A673 (cell line): ENCODE data around the gene SPO11. TPM values are rescaled to one million over a fixed set of nuclear protein-coding genes. Genes with fewer than 3 reads are reported as not detected.
A peak's percentile ranks its signal among the peaks of the same experiment; 100 is the strongest.
"Not testable (repeated sequence)": the region's sequence is repeated elsewhere in the genome, so short reads cannot be mapped to it uniquely, and the experiment has no call there.

Source experiments
- BruUV-seq: library from RNA; stranded (reverse); fragments of 400-500 nt; replicated peaks from 2 replicates; lab custom pipeline; 2021; lab: Mats Ljungman, UMichigan
- CTCF ChIA-PET: fragments of 300-600 bp; sonication (Branson Sonifier 250); formaldehyde crosslinking; loops from one replicate; lab custom pipeline; 2022; ENCODE audit warnings: antibody characterized with exemption; lab: Charles Lee
- POLR2A ChIA-PET: fragments of 300-600 bp; sonication (Branson Sonifier 250); formaldehyde crosslinking; loops from one replicate; lab custom pipeline; 2022; ENCODE audit warnings: antibody characterized with exemption; ENCODE audit not compliant: low non-redundant PET; lab: Charles Lee
- DNase-seq: peaks from one replicate; pipeline ENCODE4 v3.0.0-alpha.2; 2015; ENCODE audit warnings: low spot score
- H3K27ac ChIP-seq: fragments of 200-600 bp; sonication (generic); 2 replicates; pipeline ENCODE4 v1.5.1; 2016; ENCODE audit warnings: mixed run types, low read depth, mild to moderate bottlenecking, mixed read lengths, antibody characterized with exemption, low read length; ENCODE audit not compliant: poor library complexity, severe bottlenecking
- H3K27me3 ChIP-seq: fragments of 200-600 bp; sonication (generic); replicated peaks from 2 replicates; pipeline ENCODE4 v1.6.1; 2017; ENCODE audit warnings: mixed run types, low read depth, mild to moderate bottlenecking, mixed read lengths, antibody characterized with exemption, low read length; ENCODE audit not compliant: insufficient read depth, poor library complexity
- H3K36me3 ChIP-seq: fragments of 200-600 bp; sonication (generic); 2 replicates; pipeline ENCODE4 v1.6.1; 2016; ENCODE audit warnings: mixed run types, mild to moderate bottlenecking, mixed read lengths, antibody characterized with exemption, low read length; ENCODE audit not compliant: insufficient read depth, poor library complexity, severe bottlenecking
- H3K4me1 ChIP-seq: fragments of 200-600 bp; sonication (generic); 2 replicates; pipeline ENCODE4 v1.6.1; 2017; ENCODE audit warnings: mixed run types, mild to moderate bottlenecking, mixed read lengths, antibody characterized with exemption, low read length; ENCODE audit not compliant: insufficient read depth, poor library complexity, severe bottlenecking
- H3K4me3 ChIP-seq: fragments of 200-600 bp; sonication (generic); 2 replicates; pipeline ENCODE4 v1.5.1; 2016; ENCODE audit warnings: low read depth, mixed run types, mild to moderate bottlenecking, mixed read lengths, low read length; ENCODE audit not compliant: poor library complexity, severe bottlenecking
- H3K9me3 ChIP-seq: fragments of 200-600 bp; sonication (generic); 2 replicates; pipeline ENCODE4 v1.6.1; 2016; ENCODE audit warnings: mixed run types, low read depth, mild to moderate bottlenecking, mixed read lengths, antibody characterized with exemption, low read length; ENCODE audit not compliant: poor library complexity, severe bottlenecking
- EZH2 ChIP-seq: fragments of 200-600 bp; sonication (generic); IDR thresholded peaks from 2 replicates; pipeline ENCODE4 v1.6.1; 2017; ENCODE audit warnings: borderline replicate concordance, low read depth, mild to moderate bottlenecking, mixed read lengths, antibody characterized with exemption, low read length; ENCODE audit not compliant: poor library complexity, severe bottlenecking
- intact Hi-C: fragments of 100-400 bp; cut with micrococcal nuclease; formaldehyde crosslinking; loops from one replicate; pipeline ENCODE4 v1.10.0; 2022; ENCODE audit not compliant: unreplicated experiment
- total RNA-seq: library from RNA; stranded (reverse); gene quantifications from 2 replicates; pipeline ENCODE4 v1.2.3, GENCODE V29; 2021
- TF ChIP-seq, protein P1 (sequence below): fragments of 300-800, 200-600 bp; sonication (generic); conservative IDR thresholded peaks from 2 replicates; pipeline ENCODE4 v1.5.1; 2017; ENCODE audit warnings: low read depth, mild to moderate bottlenecking, antibody characterized with exemption, low read length, moderate library complexity, mixed read lengths

SPO11 gene
- total RNA-seq, 1 experiment from 2014 or later = not detected

DNA sequence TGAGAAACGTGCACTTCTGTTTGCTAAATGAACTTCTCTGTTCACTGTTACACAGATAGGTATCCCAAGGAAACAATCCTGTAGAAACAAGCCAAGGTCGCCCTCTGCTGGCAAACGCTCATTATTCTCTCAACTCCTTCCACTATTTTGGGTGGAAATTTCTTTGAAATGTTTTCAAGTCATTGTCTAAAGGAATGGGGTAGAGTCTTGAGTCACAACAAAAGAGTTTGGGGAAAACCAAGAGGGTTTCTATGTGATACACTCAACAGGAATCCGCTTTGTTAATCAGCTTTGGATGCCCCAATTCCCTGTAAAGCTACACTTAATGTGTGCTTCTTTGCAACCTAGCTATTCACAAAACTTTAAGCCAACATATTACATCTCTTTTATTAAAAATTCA is 16.9 kb downstream of the SPO11 start:
- peak; percentile 76 for DNase-seq

DNA sequence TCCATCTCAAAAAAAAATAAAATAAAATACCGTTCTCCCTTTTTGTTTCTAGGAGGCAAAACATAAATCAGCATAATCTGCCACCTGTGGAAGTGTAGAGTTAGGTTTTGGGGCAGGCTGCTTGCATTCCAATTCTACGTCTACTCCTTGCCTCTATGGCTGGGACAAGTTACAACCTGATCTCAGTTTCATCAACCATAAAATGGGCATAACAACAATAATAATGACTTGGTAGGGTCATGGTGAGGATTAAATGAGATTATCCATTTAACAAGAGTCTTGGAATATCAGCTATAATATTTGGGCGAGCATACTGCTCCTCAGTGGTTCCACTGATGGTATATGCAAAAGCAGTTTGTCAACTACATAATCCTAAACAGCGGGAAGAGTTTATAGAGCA is 17.8 kb downstream of the SPO11 start:
- CTCF ChIA-PET = no interaction called here
- no peak for DNase-seq
- no peaks in the 10 kb centered on the region for H3K36me3 ChIP-seq
- H3K9me3 ChIP-seq = no peaks in the 10 kb centered on the region
- no peak overlapping the region for H3K4me3 ChIP-seq
- no peaks in the 10 kb centered on the region for H3K27me3 ChIP-seq
- TF ChIP-seq, protein P1, sequence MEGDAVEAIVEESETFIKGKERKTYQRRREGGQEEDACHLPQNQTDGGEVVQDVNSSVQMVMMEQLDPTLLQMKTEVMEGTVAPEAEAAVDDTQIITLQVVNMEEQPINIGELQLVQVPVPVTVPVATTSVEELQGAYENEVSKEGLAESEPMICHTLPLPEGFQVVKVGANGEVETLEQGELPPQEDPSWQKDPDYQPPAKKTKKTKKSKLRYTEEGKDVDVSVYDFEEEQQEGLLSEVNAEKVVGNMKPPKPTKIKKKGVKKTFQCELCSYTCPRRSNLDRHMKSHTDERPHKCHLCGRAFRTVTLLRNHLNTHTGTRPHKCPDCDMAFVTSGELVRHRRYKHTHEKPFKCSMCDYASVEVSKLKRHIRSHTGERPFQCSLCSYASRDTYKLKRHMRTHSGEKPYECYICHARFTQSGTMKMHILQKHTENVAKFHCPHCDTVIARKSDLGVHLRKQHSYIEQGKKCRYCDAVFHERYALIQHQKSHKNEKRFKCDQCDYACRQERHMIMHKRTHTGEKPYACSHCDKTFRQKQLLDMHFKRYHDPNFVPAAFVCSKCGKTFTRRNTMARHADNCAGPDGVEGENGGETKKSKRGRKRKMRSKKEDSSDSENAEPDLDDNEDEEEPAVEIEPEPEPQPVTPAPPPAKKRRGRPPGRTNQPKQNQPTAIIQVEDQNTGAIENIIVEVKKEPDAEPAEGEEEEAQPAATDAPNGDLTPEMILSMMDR = no peak
- TF ChIP-seq EZH2 = no peak
- no peaks in the 10 kb centered on the region for H3K4me1 ChIP-seq
- intact Hi-C loops = no loop called here
- POLR2A ChIA-PET = no interaction called here
- no peak overlapping the region for H3K27ac ChIP-seq
- no TSS peak for BruUV-seq

More for the DNA sequence above, 16.9 kb downstream of the SPO11 start:
- no TSS peak for BruUV-seq
- no peaks in the 10 kb centered on the region for H3K9me3 ChIP-seq
- TF ChIP-seq, protein P1 = peak; percentile 85
- TF ChIP-seq EZH2 = no peak
- no peak overlapping the region for H3K4me3 ChIP-seq
- ChIA-PET CTCF (interaction anchor here (1.5 kb wide), 1 partner anchor 256 kb away, joined by 10 read pairs; no protein-coding TSS in a partner anchor), POLR2A (no interaction called here)
- intact Hi-C loops = loop anchor here (1.0 kb wide), 1 partner anchor 257 kb away; no protein-coding TSS in a partner anchor
- peaks cover 2% of the 10 kb centered on the region for H3K27me3 ChIP-seq
- H3K36me3 ChIP-seq = no peaks in the 10 kb centered on the region
- no peak overlapping the region for H3K27ac ChIP-seq
- H3K4me1 ChIP-seq = no peaks in the 10 kb centered on the region

DNA sequence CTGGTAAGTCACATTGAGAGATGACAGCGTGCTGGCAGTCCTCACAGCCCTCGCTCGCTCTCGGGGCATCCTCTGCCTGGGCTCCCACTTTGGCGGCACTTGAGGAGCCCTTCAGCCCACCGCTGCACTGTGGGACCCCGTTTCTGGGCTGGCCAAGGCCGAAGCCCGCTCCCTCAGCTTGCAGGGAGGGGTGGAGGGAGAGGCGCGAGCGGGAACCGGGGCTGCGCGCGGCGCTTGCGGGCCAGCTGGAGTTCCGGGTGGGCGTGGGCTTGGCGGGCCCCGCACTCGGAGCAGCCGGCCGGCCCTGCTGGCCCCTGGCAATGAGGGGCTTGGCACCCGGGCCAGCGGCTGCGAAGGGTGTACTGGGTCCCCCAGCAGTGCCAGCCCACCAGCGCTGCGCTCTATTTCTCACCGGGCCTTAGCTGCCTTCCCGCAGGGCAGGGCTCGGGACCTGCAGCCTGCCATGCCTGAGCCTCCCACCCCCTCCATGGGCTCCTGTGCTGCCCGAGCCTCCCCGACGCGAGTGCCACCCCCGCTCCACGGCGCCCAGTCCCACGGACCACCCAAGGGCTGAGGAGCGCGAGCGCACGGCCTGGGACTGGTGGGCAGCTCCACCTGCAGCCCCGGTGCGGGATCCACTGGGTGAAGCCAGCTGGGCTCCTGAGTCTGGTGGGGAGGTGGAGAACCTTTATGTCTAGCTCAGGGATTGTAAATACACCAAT is 18.8 kb downstream of the SPO11 start:
- DNase-seq, H3K27me3 ChIP-seq, BruUV-seq, POLR2A ChIA-PET, intact Hi-C loops, H3K27ac ChIP-seq, H3K4me1 ChIP-seq, H3K36me3 ChIP-seq, H3K4me3 ChIP-seq, H3K9me3 ChIP-seq: not testable (repeated sequence)
- CTCF ChIA-PET = interaction anchor here (0.6 kb wide), 1 partner anchor 55 kb away, joined by 5 read pairs; no protein-coding TSS in a partner anchor

DNA sequence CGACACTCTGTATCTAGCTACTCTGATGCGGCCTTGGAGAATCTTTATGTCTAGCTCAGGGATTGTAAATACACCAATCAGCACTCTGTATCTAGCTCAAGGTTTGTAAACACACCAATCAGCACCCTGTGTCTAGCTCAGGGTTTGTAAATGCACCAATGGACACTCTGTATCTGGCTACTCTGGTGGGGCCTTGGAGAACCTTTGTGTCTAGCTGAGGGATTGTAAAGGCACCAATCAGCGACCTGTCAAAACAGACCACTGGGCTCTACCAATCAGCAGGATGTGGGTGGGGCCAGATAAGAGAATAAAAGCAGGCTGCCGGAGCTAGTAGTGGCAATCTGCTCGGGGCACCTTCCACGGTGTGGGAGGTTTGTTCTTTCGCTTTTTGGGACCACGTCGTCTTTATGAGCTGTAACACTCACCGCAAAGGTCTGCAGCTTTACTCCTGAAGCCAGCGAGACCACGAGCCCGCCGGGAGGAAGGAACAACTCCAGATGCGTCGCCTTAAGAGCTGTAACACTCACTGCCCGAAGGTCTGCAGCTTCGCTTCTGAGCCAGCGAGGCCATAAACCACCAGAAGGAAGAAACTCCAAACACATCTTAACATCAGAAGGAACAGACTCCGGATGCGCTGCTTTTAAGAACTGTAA is 19.4 kb downstream of the SPO11 start:
- intact Hi-C loops, DNase-seq, CTCF ChIA-PET: not testable (repeated sequence)

More for the DNA sequence above, 19.4 kb downstream of the SPO11 start:
- H3K36me3 ChIP-seq, H3K4me3 ChIP-seq, H3K27me3 ChIP-seq, H3K9me3 ChIP-seq, H3K27ac ChIP-seq, BruUV-seq, H3K4me1 ChIP-seq, POLR2A ChIA-PET: not testable (repeated sequence)
